GM20431 (cell line): Measurements from ENCODE around the gene PUM2.

Experiments used
- in situ Hi-C: fragments of 300-500 bp; cut with MseI, MboI; formaldehyde crosslinking; loops from one replicate; pipeline ENCODE4 v1.15.0; 2020; ENCODE audit warnings: low sequenced_read_pairs; ENCODE audit not compliant: unreplicated experiment

The PUM2 gene

GRCh38 chr2:20207051-20207450 lies 143.6 kb downstream of the PUM2 start:
- in situ Hi-C loops = no loop called here

- in situ Hi-C loops = no loop called here
Measured at GRCh38 chr2:20205915-20206524, 144.6 kb downstream of the PUM2 start.

DNA sequence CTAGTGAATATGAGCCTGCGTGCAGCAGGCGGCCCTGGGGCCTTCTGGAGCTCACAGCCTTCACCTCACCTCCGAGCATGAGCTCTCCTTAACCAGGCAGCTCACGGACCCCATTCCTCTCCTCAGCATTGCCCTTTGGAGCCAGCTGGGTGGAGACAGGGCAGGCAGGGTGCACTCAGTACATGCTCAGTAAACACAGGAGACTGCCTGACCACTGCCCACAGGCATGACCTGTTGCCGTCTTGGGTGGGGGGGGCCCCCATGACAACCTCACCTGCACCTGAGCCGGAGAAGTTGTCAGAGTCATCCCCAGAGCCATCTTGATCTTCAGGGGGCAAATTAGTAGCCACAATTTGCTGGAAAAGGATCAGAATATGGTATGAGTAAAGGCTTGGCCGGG lies 145.6 kb downstream of the PUM2 start:
- in situ Hi-C loops = no loop called here

DNA sequence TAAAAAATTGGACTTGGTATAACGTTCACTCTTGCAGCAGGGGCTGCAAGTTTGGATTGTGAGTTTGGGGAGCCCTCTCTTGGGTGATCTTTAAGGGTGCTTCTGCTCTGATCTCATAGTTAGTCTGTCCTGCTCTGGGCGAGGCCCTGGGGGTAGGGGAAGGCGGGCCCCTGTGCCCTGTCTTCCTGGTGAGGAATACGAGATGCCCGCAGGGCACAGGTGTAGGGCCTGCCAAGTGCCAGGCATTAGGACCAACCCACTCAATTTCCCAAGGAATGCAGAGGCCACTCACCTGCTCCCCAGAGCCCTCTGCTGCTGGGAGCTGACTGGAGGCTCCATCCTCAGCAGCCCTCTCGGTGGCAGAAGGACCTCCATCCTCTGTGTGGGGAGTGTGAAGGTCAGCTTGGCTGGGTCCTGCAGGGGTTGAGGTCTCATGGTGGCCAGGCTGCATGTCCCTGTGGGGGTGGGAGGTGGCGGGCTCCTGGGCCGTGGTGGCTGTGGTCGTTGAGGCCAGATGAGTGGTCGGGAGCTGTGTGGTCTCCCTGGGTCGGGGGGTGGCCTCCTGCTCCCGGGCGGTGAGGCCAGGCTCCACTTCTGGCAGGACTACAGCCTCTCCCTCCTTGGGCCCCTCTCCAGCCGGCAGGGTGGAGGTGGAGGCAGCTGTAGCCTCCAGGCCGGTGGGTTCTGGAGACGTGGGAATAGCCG lies 147.0 kb downstream of the PUM2 start:
- in situ Hi-C loops = no loop called here

DNA sequence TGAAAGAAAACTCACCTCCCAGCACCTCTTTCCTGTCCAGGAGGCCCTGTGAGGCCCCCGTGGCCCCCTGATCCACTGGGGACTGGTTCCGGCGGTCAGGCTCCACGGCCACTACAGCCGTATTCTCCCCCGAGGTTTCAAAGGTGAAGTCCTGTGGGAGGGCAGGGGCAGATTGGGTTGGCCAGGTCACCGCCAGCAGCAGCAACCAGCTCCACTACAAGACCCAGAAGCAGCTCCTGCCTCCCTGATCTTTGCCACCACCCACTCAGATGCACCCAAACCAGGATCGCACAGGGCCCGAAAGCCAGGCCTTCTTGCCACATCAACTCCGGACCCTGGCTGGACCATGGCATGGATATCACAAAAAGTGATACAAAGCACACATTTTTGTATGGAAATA lies 147.6 kb downstream of the PUM2 start:
- in situ Hi-C loops = no loop called here

GRCh38 chr2:20201671-20202070 lies 149.0 kb downstream of the PUM2 start:
- in situ Hi-C loops = no loop called here

DNA sequence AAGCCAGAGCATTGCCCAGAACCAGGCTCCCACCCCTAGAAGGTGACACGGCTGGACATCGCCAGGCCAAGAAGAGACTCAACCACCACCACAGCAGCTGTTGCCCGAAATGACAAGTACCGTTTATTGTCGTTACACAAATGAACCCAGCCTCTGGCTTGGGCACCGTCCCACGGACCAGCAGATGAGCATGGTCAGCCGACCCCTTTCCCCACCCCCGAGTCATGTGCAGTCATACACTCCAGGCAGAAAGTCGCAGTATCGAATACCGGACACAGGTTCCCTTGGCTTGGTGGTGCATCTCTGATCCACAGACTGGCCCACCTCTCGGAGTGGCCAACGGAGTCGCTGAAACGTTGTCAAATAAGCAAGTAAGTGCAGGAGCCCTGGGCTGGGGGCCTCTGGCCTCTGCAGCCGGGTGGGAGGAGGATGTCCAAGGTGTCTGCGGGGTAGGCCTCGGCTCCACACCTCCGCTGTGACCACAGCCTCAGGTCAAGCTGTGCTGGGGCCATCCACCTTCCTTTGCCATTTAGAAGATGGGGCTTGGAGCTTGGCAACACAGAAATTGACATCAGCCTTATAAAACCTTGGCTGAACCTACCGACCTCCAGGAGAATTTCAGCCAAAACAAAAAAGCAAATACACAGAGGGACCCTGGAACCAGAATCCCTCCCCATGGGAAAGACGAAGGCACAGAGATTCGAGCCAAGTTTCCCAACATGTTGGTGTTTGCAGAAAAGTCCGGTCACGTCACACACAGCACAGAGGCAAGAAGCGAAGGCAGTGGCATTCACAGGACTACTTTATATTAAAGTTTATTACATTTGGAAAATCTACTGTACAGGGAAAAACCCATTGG lies 149.7 kb downstream of the PUM2 start:
- in situ Hi-C loops = no loop called here

- in situ Hi-C loops = no loop called here
Measured at GRCh38 chr2:20199633-20200270, 150.9 kb downstream of the PUM2 start.

- in situ Hi-C loops = no loop called here
Measured at GRCh38 chr2:20198796-20199632, 151.6 kb downstream of the PUM2 start.
